OCI-LY7 (cell line): Measurements from ENCODE around the gene RHBG. TPM values are rescaled to one million over a fixed set of nuclear protein-coding genes. Genes with fewer than 3 reads are reported as not detected.

ENCODE experiments used
- BruUV-seq: library from RNA; stranded (reverse); fragments of 400-500 nt; replicated peaks from 2 replicates; lab custom pipeline; 2021; lab: Mats Ljungman, UMichigan
- CTCF ChIA-PET: fragments of 300-600 bp; sonication (Branson Sonifier 250); formaldehyde crosslinking; loops from one replicate; lab custom pipeline; 2022; ENCODE audit warnings: antibody characterized with exemption; ENCODE audit not compliant: unreplicated experiment; lab: Charles Lee
- POLR2A ChIA-PET: fragments of 300-600 bp; sonication (Branson Sonifier 250); formaldehyde crosslinking; loops from one replicate; lab custom pipeline; 2022; ENCODE audit warnings: antibody characterized with exemption; lab: Charles Lee
- DNase-seq: peaks from one replicate; pipeline ENCODE4 v3.0.0-alpha.2; 2015; ENCODE audit warnings: low spot score
- H2AFZ ChIP-seq: fragments of 200-600 bp; sonication (generic), shearing (Covaris generic); 2 replicates; pipeline ENCODE4 v1.6.1; 2014; ENCODE audit warnings: mild to moderate bottlenecking, antibody characterized with exemption, low read length, moderate library complexity
- H3K27ac ChIP-seq: fragments of 200-600 bp; sonication (generic); 2 replicates; pipeline ENCODE4 v1.5.1; 2014; ENCODE audit warnings: mixed run types, low read depth, mild to moderate bottlenecking, moderate library complexity, low read length, inconsistent platforms; ENCODE audit not compliant: poor library complexity, severe bottlenecking
- H3K36me3 ChIP-seq: fragments of 200-600 bp; sonication (generic); 2 replicates; pipeline ENCODE4 v1.6.1; 2014; ENCODE audit warnings: mild to moderate bottlenecking, antibody characterized with exemption, low read length, moderate library complexity, mixed read lengths; ENCODE audit not compliant: insufficient read depth
- H3K4me1 ChIP-seq: fragments of 200-600 bp; sonication (generic); 2 replicates; pipeline ENCODE4 v1.5.1; 2014; ENCODE audit warnings: mild to moderate bottlenecking, low read length; ENCODE audit not compliant: insufficient read depth, poor library complexity, severe bottlenecking
- H3K4me2 ChIP-seq: fragments of 200-600 bp; sonication (generic); 2 replicates; pipeline ENCODE4 v1.6.1; 2014; ENCODE audit warnings: mild to moderate bottlenecking, low read length
- H3K4me3 ChIP-seq: fragments of 200-600 bp; sonication (generic); 2 replicates; pipeline ENCODE4 v1.5.1; 2014; ENCODE audit warnings: mild to moderate bottlenecking, low read depth, low read length; ENCODE audit not compliant: poor library complexity, severe bottlenecking
- H3K79me2 ChIP-seq: fragments of 200-600 bp; sonication (generic); 2 replicates; pipeline ENCODE4 v1.6.1; 2016; ENCODE audit warnings: low read depth, mild to moderate bottlenecking, low read length, moderate library complexity, mixed read lengths; ENCODE audit not compliant: insufficient read depth
- H3K9me2 ChIP-seq: fragments of 200-600 bp; sonication (generic); 2 replicates; pipeline ENCODE4 v1.6.1; 2016; ENCODE audit warnings: mild to moderate bottlenecking, low read length, mixed read lengths; ENCODE audit not compliant: insufficient read depth
- H3K9me3 ChIP-seq: fragments of 200-600 bp; sonication (generic); 2 replicates; pipeline ENCODE4 v1.6.1; 2014; ENCODE audit warnings: mild to moderate bottlenecking, mixed run types, low read length, mixed read lengths
- H4K20me1 ChIP-seq: fragments of 200-600 bp; sonication (generic); 2 replicates; pipeline ENCODE4 v1.6.1; 2014; ENCODE audit warnings: mild to moderate bottlenecking, antibody characterized with exemption, low read length, moderate library complexity, mixed read lengths; ENCODE audit not compliant: insufficient read depth
- EZH2phosphoT487 ChIP-seq: fragments of 200-600 bp; sonication (generic); IDR thresholded peaks from 2 replicates; pipeline ENCODE4 v1.6.1; 2018; ENCODE audit warnings: low read depth, borderline replicate concordance, mild to moderate bottlenecking, mixed run types, antibody characterized with exemption, low read length, moderate library complexity, mixed read lengths
- intact Hi-C: fragments of 100-400 bp; cut with micrococcal nuclease; formaldehyde crosslinking; loops from one replicate; pipeline ENCODE4 v1.10.0; 2022; ENCODE audit not compliant: unreplicated experiment
- total RNA-seq, 2 experiments: library from RNA; depleted of rRNA in 1 of 2; stranded (reverse); fragments of >200 nt in 1 of 2; shearing (Covaris generic) in 1 of 2; gene quantifications; 2 replicates each; pipeline ENCODE4 v1.2.3, GENCODE V29; 2014 to 2022
- TF ChIP-seq, protein P1 (sequence below): fragments of 200-600 bp; sonication (generic); conservative IDR thresholded peaks from 2 replicates; pipeline ENCODE4 v1.5.1; 2014; ENCODE audit warnings: mild to moderate bottlenecking, antibody characterized with exemption, low read length, moderate library complexity, mixed read lengths

RHBG gene
- total RNA-seq, 2 experiments from 2014 or later: not detected

DNA sequence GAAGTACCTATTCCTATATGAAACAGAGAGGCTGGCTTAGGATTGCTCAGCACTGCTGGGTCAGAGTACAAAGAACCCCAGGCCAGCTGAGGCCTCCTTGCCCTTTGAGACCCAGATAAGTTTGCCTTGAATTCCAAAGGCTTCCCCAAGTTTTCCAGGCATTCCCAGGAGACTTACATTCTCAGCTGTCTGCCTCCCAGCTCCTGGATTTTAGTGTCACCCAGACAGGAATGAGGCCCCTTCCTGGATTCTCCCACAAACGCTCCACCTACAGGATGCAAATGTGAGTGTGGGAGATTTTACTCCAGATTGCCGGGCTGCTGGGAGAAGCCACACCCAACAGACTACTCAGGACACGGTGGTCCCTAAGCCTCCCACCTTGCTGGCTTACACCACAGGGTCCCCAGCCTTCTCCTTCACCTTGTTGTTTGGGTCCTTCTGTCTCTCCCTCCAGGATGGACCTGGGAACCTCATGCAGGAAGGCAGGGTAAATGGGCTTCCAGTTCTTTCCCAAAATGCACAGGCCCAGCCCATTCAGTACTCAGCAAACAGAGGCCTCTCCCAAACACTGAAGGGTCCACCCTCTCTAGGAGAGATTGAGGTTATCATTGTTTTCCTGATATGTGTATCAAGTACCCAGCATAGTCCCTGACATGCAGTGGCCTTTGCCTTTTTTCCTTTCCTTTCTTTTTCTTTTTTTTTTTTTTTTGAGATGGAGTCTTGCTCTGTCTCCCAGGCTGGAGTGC is 10.6 kb downstream of the RHBG start:
- POLR2A ChIA-PET: interaction anchor here (0.6 kb wide), 1 partner anchor 310 kb away, joined by 3 read pairs; no protein-coding TSS in a partner anchor

DNA sequence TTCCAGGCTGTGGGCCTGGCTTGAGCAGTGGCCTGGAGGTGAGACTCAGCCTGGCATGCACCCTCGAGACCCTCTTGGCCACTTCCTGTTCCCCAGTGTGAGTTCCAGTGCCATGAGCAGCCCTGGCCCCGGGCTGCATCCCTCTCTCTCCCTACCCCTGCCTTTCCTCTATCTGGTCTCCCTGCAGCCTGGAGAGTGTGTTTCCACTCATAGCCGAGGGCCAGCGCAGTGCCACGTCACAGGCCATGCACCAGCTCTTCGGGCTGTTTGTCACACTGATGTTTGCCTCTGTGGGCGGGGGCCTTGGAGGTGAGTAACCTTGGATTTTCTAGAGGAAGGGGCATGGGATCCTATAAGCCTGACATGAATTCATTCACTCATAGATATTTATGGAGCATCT is 13.6 kb downstream of the RHBG start:
- ChIA-PET CTCF (interaction anchor here (1.3 kb wide), 1 partner anchor 63 kb away, joined by 4 read pairs; no protein-coding TSS in a partner anchor), POLR2A (no interaction called here)
- no TSS peak for BruUV-seq

More for the DNA sequence above, 10.6 kb downstream of the RHBG start:
- Histone ChIP-seq H3K9me3 (no peaks in the 10 kb centered on the region), H3K27ac (no peak overlapping the region), H3K4me3 (no peak overlapping the region), H4K20me1 (no peaks in the 10 kb centered on the region), H3K9me2 (no peaks in the 10 kb centered on the region), H2AFZ (no peak overlapping the region), H3K36me3 (no peaks in the 10 kb centered on the region), H3K4me1 (no peaks in the 10 kb centered on the region), H3K4me2 (no peak overlapping the region), H3K79me2 (no peaks in the 10 kb centered on the region)
- intact Hi-C loops: loop anchor here (5.0 kb wide), 1 partner anchor 248 kb away; no protein-coding TSS in a partner anchor
- CTCF ChIA-PET: no interaction called here
- no peak for DNase-seq
- no TSS peak for BruUV-seq
- TF ChIP-seq, protein P1, sequence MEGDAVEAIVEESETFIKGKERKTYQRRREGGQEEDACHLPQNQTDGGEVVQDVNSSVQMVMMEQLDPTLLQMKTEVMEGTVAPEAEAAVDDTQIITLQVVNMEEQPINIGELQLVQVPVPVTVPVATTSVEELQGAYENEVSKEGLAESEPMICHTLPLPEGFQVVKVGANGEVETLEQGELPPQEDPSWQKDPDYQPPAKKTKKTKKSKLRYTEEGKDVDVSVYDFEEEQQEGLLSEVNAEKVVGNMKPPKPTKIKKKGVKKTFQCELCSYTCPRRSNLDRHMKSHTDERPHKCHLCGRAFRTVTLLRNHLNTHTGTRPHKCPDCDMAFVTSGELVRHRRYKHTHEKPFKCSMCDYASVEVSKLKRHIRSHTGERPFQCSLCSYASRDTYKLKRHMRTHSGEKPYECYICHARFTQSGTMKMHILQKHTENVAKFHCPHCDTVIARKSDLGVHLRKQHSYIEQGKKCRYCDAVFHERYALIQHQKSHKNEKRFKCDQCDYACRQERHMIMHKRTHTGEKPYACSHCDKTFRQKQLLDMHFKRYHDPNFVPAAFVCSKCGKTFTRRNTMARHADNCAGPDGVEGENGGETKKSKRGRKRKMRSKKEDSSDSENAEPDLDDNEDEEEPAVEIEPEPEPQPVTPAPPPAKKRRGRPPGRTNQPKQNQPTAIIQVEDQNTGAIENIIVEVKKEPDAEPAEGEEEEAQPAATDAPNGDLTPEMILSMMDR: no peak

More for the DNA sequence above, 13.6 kb downstream of the RHBG start:
- Histone ChIP-seq H3K4me3 (no peak overlapping the region), H3K9me3 (no peaks in the 10 kb centered on the region), H2AFZ (no peak overlapping the region), H3K36me3 (no peaks in the 10 kb centered on the region), H3K79me2 (no peaks in the 10 kb centered on the region), H3K27ac (no peak overlapping the region), H4K20me1 (no peaks in the 10 kb centered on the region), H3K9me2 (no peaks in the 10 kb centered on the region), H3K4me2 (no peak overlapping the region), H3K4me1 (peaks cover 3% of the 10 kb centered on the region)
- TF ChIP-seq, protein P1: no peak
- no peak for TF ChIP-seq EZH2phosphoT487
- intact Hi-C loops: loop anchor here (5.0 kb wide), 1 partner anchor 245 kb away; no protein-coding TSS in a partner anchor
- no peak for DNase-seq
